HG02970 (cell line): ENCODE results near the gene SETBP1.

Source experiments
- ATAC-seq: cut with Tn5 transposase; IDR thresholded peaks from one replicate; pipeline ENCODE4 v1.9.1; 2021; ENCODE audit warnings: mild to moderate bottlenecking, moderate library complexity, moderate number of reproducible peaks; ENCODE audit not compliant: unreplicated experiment, low FRiP score

The SETBP1 gene

GRCh38 chr18:44730803-44731529, 50.3 kb downstream of the SETBP1 start:
- no peak for ATAC-seq

GRCh38 chr18:44731530-44732237, 51.0 kb downstream of the SETBP1 start:
- no peak for ATAC-seq

DNA sequence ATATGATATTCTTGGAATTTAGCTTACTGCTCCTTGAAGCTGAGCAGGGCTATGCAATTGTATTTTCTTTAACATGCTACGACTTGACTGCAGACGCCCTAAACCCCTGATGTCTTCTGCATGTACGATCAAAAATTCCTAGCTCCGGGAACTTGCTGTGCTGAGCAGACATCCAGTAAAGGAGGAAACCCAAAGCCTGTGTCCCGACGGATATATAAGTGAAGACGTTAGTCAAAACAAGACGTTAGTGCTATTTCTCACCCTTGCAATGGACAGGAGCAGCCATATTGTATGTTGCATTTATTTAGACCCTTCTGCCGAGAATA, 51.5 kb downstream of the SETBP1 start:
- no peak for ATAC-seq

- ATAC-seq: no peak
These were observed 51.9 kb downstream of the SETBP1 start for GRCh38 chr18:44732599-44732998.

GRCh38 chr18:44733069-44733753, 52.5 kb downstream of the SETBP1 start:
- ATAC-seq: no peak

GRCh38 chr18:44733754-44734465, 53.2 kb downstream of the SETBP1 start:
- no peak for ATAC-seq

- ATAC-seq: no peak
These were observed 54.4 kb downstream of the SETBP1 start for GRCh38 chr18:44735096-44735495.

- no peak for ATAC-seq
These were observed 56.1 kb downstream of the SETBP1 start for GRCh38 chr18:44736664-44737380.

GRCh38 chr18:44737623-44738022, 56.9 kb downstream of the SETBP1 start:
- no peak for ATAC-seq

- ATAC-seq: no peak
These were observed 59.3 kb downstream of the SETBP1 start for GRCh38 chr18:44740000-44740399.

GRCh38 chr18:44741085-44741484, 60.4 kb downstream of the SETBP1 start:
- ATAC-seq: no peak

- ATAC-seq: no peak
These were observed 60.8 kb downstream of the SETBP1 start for GRCh38 chr18:44741511-44741910.

GRCh38 chr18:44742126-44742525, 61.4 kb downstream of the SETBP1 start:
- no peak for ATAC-seq

DNA sequence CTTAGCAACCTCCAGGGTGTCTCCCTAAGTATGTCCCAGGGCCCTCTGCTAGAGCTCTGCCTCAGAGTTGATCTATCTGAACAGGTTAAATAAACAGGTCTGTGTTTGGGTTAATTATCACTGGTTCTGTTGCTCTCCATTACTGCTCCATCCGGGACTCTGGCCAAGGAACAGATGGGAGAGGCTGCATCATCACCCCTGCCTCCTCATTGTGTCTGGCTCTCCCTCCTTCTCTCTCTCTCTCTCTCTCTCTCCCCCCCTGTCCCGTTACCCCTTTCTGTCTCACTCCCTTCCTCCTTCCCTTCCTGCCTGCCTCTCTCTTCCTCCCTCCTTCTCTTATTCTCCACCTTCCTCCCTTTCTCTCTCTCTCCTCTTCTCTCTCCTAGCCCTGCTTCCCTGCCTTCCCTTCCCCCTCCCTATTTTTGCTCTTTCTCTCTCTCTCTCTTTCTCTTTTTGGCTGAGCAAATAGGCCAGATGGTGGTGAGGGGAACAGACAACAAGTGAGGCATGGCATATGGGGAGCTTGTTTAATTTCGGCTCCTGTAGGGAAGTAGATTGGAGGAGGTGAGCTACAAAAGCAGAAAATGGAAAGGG, 62.1 kb downstream of the SETBP1 start:
- no peak for ATAC-seq

DNA sequence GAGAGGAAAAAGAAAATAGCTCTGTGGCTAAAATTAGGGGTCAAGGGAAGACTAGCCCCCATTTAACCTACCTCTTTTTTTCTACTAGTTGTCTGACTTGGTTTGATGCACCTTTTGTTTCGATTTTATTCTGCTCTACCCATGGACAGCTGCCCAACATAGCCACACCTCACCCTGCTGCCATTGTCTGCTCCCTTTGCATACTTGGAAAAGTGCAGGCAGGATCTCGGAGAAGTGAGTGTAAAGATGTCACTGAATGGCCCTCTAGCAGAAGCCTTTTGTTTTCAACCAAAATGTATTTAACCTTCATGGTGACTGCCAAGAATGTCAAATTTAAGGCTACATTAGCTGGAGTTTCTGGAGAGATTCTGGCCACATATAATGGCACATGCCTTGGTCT, 62.9 kb downstream of the SETBP1 start:
- no peak for ATAC-seq

DNA sequence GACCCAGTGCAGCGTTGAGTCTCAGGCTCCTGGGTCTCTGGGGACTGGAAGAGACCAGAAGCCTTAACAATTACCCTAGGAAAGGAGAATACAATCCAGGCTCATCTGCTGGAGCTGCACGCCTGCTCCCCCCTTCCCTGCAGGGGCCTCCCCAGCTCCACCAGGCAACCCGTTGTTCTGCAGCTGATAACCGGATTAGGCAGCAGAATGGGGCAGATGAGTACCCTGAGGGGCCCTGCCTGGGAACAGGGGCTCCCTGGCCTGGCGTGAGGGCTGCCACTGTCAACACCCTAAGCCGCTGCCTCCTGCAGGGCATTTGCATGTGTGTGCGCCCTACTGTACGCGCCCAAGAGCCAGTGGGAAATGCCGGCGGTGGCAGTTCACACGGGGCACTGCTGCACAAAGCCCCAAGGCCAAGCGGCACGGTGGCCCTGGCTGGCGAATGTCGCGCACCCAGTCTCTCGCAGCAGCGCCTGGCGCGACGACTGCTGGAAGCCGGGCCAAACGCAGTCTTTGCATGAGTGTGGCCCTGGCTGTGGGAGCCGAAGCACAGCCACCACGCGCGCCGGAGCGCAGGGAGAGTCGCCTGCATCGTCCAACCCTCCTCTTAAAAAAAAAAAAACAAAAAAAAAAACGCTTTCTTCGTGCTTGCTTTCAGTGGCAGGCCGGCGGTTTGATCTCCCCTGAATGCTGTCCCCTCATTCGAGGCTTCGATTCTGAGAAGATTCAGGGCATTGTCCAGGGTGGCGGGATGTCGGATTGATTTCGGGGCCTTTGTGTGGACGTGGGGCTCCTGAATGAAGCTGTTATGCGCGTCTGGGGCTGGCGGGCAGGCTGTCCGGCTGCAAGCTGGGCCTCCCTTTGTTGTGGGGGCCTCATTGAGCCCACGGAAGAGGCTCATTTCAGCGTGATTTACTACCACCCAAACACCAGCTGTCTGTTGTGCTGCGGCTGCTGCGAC, 63.8 kb downstream of the SETBP1 start:
- no peak for ATAC-seq

DNA sequence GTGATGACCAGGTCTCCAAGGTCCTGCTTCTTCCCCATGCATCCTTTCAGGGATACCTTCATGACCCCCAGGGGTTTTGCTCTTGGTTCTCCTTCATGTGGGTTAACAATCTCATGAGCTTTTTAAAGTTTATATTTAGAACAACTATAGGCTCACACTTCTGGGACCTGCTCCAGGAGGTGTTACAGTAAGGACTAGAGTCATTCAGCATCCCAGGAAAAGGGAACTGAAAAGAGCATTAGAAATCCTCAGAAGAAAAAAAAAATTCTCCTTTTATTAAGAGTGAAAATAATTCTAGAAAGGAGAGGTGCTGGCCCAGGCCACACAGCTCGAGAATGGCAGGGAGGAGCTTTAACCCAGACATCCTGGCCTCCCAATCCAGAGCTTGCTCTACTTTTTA, 66.5 kb downstream of the SETBP1 start:
- ATAC-seq: no peak

- no peak for ATAC-seq
These were observed 67.9 kb downstream of the SETBP1 start for GRCh38 chr18:44748582-44748981.

DNA sequence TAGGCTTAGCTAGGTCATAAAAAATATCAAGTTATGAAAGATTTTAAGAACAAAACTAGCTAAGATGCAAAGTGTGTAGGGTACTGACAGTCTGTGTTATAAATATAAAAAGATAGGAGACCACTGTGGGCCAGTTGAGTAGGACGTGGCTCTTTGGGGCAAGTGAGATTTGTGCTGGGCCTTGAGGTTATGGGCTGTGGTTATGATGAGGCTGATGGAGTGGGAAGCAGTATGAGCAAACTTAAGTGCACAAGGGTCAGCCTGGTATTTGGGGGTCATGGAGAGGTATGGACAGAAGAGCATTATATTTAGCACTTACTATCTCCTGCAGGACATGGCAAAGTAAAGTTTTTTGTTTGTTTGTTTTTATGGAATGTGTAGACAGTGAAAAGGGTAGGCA, 70.1 kb downstream of the SETBP1 start:
- ATAC-seq: no peak
